ENCODE results near the gene EXOC4. TPM values are rescaled to one million over a fixed set of nuclear protein-coding genes. Genes with fewer than 3 reads are reported as not detected.

The EXOC4 gene
- total RNA-seq, 4 donors from 2014 or later: 59.2 to 88.7 (median 71.6) TPM

GRCh38 chr7:133514551-133514950, 261.7 kb downstream of the EXOC4 start:
- TF ChIP-seq CTCF (IDR thresholded peaks at IDR 0.05): no peak
- DNase-seq (ENCODE audit: low spot score): no peak
- no peak for ATAC-seq (ENCODE audit: low FRiP score)

- DNase-seq (ENCODE audit: low spot score) (no peak), ATAC-seq (ENCODE audit: low FRiP score) (no peak)
- TF ChIP-seq CTCF (IDR thresholded peaks at IDR 0.05): no peak
Observed at GRCh38 chr7:133517766-133518165, 264.9 kb downstream of the EXOC4 start.

GRCh38 chr7:133518718-133519117, 265.8 kb downstream of the EXOC4 start:
- ATAC-seq (ENCODE audit: low FRiP score) (no peak), DNase-seq (ENCODE audit: low spot score) (no peak)
- TF ChIP-seq CTCF (IDR thresholded peaks at IDR 0.05): no peak

- no peak for ATAC-seq (ENCODE audit: low FRiP score)
- no peak for TF ChIP-seq CTCF (IDR thresholded peaks at IDR 0.05)
Observed at GRCh38 chr7:133520248-133520647, 267.4 kb downstream of the EXOC4 start.

GRCh38 chr7:133522501-133522900, 269.6 kb downstream of the EXOC4 start:
- ATAC-seq (ENCODE audit: low FRiP score) (no peak), DNase-seq (ENCODE audit: low spot score) (no peak)
- no peak for TF ChIP-seq CTCF (IDR thresholded peaks at IDR 0.05)

More at GRCh38 chr7:133520248-133520647, 267.4 kb downstream of the EXOC4 start:
- no peak for DNase-seq (ENCODE audit: low spot score)

- ATAC-seq (ENCODE audit: low FRiP score) (no peak), DNase-seq (ENCODE audit: low spot score) (no peak)
- TF ChIP-seq CTCF (IDR thresholded peaks at IDR 0.05): no peak
Observed at GRCh38 chr7:133528796-133529195, 275.9 kb downstream of the EXOC4 start.

- ATAC-seq (ENCODE audit: low FRiP score) (no peak), DNase-seq (ENCODE audit: low spot score) (no peak)
- no peak for TF ChIP-seq CTCF (IDR thresholded peaks at IDR 0.05)
Observed at GRCh38 chr7:133529861-133530260, 277.0 kb downstream of the EXOC4 start.

All from omental fat pad (tissue), 4 donors.